ENCODE results near the gene GOLGA7B. TPM values are rescaled to one million over a fixed set of nuclear protein-coding genes. Genes with fewer than 3 reads are reported as not detected.

GOLGA7B gene
- total RNA-seq, 1 experiment from 2014 or later, result 0.20 TPM

DNA sequence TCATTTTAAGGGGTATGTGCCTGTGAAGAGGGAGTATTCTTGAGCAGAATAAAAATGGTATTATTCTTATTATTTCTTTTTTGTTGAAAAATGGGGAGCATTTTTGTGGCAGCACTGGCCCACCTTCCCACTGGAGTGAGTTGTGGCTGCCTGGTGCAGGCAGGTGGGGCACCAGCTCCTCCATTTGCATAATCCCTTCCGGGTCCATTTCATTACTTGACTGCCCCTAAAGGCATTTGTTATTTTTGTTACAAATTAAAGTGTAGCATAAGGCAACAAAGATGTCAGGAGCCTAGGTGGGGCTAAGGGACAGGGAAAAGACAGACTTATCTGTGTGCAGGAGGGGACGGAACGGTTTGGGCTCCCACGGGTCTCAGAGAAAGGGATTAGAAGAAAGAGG lies 26.8 kb downstream of the GOLGA7B start:
- no peak for DNase-seq
- H3K9me3 ChIP-seq, result no peaks in the 10 kb centered on the region
- H3K4me3 ChIP-seq, result no peak overlapping the region
- H3K36me3 ChIP-seq, result no peaks in the 10 kb centered on the region
- no peaks in the 10 kb centered on the region for H3K27me3 ChIP-seq

GRCh38 chr10:97879241-97879640 lies 29.6 kb downstream of the GOLGA7B start:
- DNase-seq, result no peak
- Histone ChIP-seq H3K27me3 (no peaks in the 10 kb centered on the region), H3K9me3 (no peaks in the 10 kb centered on the region), H3K4me3 (no peak overlapping the region), H3K36me3 (no peaks in the 10 kb centered on the region)

DNA sequence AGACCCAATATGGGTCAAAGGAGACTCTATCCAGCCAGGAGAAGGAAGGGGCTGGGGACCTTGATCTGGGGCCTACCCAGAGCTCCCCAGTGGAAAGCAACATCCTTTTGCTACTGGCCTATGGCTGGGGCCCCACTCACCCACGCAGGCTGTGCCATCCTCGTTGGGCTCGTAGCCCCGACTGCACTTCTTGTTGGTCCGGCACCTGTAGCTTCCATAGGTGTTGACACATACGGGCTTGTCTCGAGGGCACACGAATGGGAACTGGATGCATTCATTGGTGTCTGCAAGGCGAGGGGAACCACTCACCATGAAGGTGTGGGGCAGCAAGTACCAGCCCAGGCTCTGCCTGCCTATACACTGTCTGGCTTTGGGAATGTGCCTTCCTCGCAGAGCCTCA lies 30.5 kb downstream of the GOLGA7B start:
- Histone ChIP-seq H3K27me3 (no peaks in the 10 kb centered on the region), H3K36me3 (no peaks in the 10 kb centered on the region), H3K4me3 (no peak overlapping the region), H3K9me3 (no peaks in the 10 kb centered on the region)
- DNase-seq, result no peak

DNA sequence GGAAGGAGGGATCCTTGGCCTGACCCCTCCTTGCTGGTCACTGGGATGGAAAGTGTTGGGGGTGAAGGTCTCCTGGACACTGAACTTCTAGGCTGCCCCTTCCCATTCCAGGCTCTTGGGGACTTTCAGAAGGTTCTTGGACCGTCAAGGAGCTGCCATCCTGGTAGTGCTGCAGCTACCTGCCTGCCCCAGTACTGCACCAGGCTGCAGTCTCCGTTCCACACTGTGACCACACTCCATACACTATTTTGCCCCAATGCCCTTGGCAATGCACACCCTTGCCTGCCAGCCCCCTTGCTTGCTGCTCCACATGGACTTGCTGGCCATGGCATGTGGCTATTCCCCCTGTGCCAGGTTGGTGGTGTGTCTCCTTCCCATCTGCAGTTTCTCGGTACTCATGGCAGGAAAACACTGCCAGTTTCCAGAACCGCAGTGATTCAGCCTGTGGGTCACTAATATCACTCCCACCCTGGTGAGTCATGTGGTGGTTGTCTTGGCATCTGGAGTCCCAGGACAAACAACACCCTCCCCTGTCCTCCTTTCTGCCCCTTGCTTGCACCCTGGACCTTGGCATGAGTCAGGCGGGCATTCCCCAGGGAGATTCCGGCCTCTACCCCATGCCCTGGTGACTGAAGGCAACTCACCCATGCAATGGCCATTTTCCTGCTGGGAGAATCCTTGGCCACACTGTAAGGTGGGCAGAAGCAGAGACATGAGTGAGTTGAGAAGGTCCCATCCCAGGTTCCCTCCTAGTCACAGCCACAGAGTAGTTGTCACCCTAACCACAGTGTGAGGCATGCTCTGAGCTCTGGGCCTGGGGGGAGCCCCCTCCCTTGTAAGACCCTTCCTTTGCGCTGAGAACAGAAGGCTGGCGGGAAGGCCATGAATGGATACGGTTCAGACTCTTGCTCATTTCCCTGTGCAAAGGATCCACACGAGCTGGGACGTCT lies 32.8 kb downstream of the GOLGA7B start:
- Histone ChIP-seq H3K27me3 (no peaks in the 10 kb centered on the region), H3K36me3 (no peaks in the 10 kb centered on the region), H3K9me3 (no peaks in the 10 kb centered on the region), H3K4me3 (no peak overlapping the region)
- peak; percentile 98 for DNase-seq

- H3K27me3 ChIP-seq, result no peaks in the 10 kb centered on the region
- no peak for DNase-seq
- H3K9me3 ChIP-seq, result no peaks in the 10 kb centered on the region
Measured at GRCh38 chr10:97883092-97883485, 33.4 kb downstream of the GOLGA7B start.

DNA sequence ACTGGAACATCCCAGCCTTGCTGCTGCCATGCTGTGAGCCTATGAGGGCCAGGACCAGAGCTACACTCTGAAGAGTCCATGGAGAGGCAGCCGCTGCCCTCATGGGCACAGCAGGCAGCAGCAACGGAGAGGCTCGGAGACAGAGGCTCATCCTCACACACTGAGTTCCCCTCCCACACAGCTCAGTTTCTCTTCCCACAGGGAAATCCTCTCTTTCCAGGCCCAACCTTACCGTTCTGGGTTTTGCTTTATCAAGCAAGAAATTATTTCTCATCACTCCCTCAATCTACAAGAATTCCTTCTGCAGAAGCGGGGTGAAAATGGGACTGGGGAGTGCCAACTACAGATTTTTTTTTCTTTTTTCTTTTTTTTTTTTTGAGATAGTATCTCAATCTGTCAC lies 36.6 kb downstream of the GOLGA7B start:
- Histone ChIP-seq H3K4me3 (no peak overlapping the region), H3K36me3 (no peaks in the 10 kb centered on the region), H3K9me3 (no peaks in the 10 kb centered on the region), H3K27me3 (no peaks in the 10 kb centered on the region)
- no peak for DNase-seq

More at GRCh38 chr10:97883092-97883485, 33.4 kb downstream of the GOLGA7B start:
- no peaks in the 10 kb centered on the region for H3K36me3 ChIP-seq
- H3K4me3 ChIP-seq, result no peak overlapping the region

DNA sequence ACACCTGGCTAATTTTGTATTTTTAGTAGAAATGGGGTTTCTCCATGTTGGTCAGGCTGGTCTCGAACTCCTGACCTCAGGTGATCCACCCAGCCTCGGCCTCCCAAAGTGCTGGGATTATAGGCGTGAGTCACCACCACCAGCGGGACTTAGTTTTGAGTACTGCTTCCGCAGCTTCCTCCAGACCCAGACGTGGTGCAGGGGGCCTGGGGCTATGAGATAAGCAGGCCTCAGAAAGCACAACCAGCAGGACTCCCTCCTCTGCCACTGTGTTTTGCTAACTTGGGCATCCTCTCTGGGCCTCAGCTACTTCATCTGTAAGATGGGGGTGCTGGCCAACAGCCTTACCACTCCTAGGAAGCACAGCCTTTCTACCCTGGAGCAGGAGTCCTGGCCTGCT lies 37.8 kb downstream of the GOLGA7B start:
- no peak overlapping the region for H3K4me3 ChIP-seq
- H3K27me3 ChIP-seq, result no peaks in the 10 kb centered on the region
- no peaks in the 10 kb centered on the region for H3K9me3 ChIP-seq
- DNase-seq, result no peak
- no peaks in the 10 kb centered on the region for H3K36me3 ChIP-seq

DNA sequence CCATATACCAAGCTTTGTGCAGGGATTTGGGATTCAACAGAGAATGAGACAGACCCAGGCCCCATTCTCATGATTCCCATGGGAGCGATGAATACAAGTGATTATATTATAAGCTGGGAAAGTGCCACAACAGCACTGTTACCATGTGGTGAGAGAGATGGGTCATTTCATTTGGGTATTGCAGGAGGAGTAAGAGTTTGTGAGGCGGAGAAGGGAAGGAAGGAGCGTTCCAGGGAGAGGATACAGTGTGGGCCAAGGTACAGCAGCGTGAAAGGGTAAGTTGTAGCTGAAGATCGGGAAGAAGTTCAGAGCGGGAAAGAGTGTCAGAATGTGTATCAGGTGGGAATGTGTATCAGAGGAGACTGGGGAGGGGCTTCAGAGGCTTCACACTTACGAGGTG lies 38.5 kb downstream of the GOLGA7B start:
- Histone ChIP-seq H3K36me3 (no peaks in the 10 kb centered on the region), H3K27me3 (no peaks in the 10 kb centered on the region), H3K4me3 (no peak overlapping the region), H3K9me3 (no peaks in the 10 kb centered on the region)
- DNase-seq, result no peak

GRCh38 chr10:97888641-97889262 lies 39.1 kb downstream of the GOLGA7B start:
- no peaks in the 10 kb centered on the region for H3K27me3 ChIP-seq
- no peaks in the 10 kb centered on the region for H3K36me3 ChIP-seq
- H3K9me3 ChIP-seq, result no peaks in the 10 kb centered on the region
- DNase-seq, result peak; percentile 91
- H3K4me3 ChIP-seq, result no peak overlapping the region

DNA sequence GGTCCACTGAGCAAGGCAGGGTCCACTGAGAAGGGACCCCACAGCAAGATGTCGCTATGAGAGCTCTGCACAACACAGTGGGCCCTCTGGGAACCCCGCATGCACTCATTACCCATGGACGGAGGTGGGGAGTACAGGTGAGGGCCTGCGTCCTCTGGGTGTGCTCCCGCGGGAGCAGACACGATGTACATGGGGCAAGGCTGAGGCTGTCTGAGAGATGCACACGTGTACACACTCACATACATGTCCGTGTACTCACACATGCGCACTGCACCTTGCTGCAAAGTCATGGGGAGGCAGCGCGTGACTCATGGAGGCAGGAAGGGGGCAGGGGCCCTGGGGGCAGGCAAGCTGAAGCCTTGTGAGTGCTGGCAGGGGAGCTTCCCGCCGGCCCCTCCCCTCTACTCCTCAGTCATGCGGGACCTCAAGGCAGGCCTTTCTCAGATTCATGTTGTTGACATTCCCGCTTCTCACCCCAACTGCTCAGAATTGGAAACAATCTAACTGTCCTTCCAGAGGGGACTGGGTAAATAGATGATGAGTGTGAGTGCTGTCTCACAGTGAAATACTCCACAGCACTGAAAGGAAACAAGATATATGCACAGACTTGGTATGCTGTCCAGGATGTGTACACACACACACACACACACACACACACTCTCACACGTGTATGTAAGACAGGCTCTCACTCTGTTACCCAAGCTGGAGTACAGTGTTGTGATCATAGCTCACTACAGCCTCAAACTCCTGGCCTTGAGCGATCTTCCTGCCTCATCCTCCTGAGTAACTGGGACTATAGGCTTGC lies 40.0 kb downstream of the GOLGA7B start:
- no peaks in the 10 kb centered on the region for H3K9me3 ChIP-seq
- DNase-seq, result peak; percentile 75
- no peak overlapping the region for H3K4me3 ChIP-seq
- no peaks in the 10 kb centered on the region for H3K36me3 ChIP-seq
- no peaks in the 10 kb centered on the region for H3K27me3 ChIP-seq

DNA sequence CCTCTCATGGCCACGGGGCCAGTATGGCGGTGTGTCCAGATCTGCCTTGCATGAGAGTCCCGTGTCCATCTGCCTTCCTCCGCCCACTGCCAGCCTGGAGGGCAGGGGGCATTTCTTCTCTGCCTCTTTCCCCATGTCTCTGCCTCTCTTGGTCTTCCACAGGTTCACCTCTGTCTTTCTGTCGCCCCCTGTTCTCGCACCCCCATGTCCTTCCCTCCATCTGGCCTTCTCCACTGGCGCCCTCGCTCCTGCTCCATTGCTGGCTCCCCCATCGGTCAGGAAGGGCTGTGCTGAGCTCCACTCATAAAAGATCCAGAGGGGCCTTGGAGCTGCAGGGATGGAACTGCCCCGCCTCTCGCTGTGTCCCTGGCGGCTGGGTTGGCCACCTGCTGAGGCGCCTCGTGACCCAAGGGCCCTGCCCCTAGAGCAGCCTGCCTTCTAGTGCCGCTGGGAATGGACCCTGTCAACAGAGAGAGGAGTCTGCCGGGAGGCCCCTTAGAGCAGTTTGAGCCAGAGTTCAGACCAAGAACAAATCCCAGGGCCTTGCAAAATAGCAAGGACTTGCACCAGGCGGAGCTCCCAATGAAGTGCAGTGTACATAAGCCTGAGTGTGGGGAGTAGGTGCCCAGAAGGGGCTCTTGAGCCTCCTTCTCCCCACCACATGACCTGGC lies 42.0 kb downstream of the GOLGA7B start:
- no peak for DNase-seq
- no peaks in the 10 kb centered on the region for H3K9me3 ChIP-seq
- no peak overlapping the region for H3K4me3 ChIP-seq
- H3K27me3 ChIP-seq, result no peaks in the 10 kb centered on the region
- no peaks in the 10 kb centered on the region for H3K36me3 ChIP-seq

GRCh38 chr10:97892506-97892905 lies 42.9 kb downstream of the GOLGA7B start:
- Histone ChIP-seq H3K4me3 (no peak overlapping the region), H3K36me3 (no peaks in the 10 kb centered on the region), H3K27me3 (no peaks in the 10 kb centered on the region), H3K9me3 (no peaks in the 10 kb centered on the region)
- no peak for DNase-seq

DNA sequence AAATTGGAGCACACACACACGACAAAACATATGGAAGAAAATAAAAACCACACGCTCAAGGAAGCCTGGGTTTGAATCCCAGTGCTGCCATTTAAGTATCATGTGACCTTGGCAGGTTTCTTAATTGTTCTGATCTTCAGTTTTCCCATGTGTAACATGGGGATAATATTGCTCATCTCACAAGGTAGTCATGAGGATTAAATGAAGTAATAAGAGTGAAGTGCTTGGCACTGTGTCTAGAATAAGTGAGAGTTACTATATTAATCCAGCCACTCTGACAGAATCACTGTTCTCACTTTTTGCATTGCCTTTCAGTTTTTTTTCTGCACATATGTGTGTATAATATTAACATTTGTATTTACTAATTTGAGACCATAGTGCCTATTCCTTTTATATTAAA lies 43.3 kb downstream of the GOLGA7B start:
- Histone ChIP-seq H3K36me3 (no peaks in the 10 kb centered on the region), H3K4me3 (no peak overlapping the region), H3K27me3 (no peaks in the 10 kb centered on the region), H3K9me3 (no peaks in the 10 kb centered on the region)
- DNase-seq, result no peak

DNA sequence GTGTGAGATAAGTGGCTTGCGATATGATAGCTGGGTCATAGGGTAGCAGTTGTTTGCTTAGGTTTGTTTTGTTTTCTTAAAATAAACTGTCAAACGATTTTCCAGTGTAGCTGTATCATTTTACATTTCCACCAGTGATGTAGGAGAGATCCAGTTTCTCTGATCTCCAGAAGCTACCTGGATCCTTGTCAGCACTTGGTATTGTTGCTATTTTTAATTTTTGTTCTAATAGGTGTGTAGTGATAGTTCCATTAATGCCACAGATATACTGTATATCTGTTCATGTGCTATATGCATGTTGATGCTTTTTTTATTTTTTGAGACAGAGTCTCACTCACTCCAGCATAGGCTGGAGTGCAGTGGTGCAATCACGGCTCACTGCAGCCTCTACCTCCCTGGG lies 44.4 kb downstream of the GOLGA7B start:
- no peaks in the 10 kb centered on the region for H3K9me3 ChIP-seq
- no peak for DNase-seq
- no peak overlapping the region for H3K4me3 ChIP-seq
- no peaks in the 10 kb centered on the region for H3K27me3 ChIP-seq
- no peaks in the 10 kb centered on the region for H3K36me3 ChIP-seq

GRCh38 chr10:97895084-97895483 lies 45.4 kb downstream of the GOLGA7B start:
- Histone ChIP-seq H3K27me3 (no peaks in the 10 kb centered on the region), H3K9me3 (no peaks in the 10 kb centered on the region), H3K4me3 (no peak overlapping the region), H3K36me3 (no peaks in the 10 kb centered on the region)
- no peak for DNase-seq

DNA sequence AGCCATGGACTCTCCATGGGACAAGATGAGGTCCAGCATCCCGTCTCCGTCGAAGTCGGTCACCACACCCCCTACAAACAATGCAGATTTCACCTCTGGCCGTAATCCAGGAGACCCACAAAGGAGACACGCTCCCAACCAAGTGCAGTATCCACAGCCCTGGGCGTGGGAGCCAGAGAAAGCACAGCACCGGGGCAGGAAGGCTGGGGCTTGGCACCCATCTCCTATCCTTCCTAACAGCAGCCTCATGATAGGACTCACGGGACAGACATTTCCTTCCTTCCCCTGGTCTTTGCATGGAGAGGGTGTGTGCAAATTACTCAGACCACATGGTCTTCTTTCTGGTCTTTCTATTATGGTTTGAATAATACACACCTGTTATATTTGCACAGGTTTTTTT lies 46.3 kb downstream of the GOLGA7B start:
- DNase-seq, result no peak
- Histone ChIP-seq H3K36me3 (no peaks in the 10 kb centered on the region), H3K27me3 (no peaks in the 10 kb centered on the region), H3K4me3 (no peak overlapping the region), H3K9me3 (no peaks in the 10 kb centered on the region)

Data from MG63 (cell line).